ENCODE results near the gene DMTF1.
"Not testable (repeated sequence)": the region's sequence is repeated elsewhere in the genome, so short reads cannot be mapped to it uniquely, and the experiment has no call there.

The DMTF1 gene

DNA sequence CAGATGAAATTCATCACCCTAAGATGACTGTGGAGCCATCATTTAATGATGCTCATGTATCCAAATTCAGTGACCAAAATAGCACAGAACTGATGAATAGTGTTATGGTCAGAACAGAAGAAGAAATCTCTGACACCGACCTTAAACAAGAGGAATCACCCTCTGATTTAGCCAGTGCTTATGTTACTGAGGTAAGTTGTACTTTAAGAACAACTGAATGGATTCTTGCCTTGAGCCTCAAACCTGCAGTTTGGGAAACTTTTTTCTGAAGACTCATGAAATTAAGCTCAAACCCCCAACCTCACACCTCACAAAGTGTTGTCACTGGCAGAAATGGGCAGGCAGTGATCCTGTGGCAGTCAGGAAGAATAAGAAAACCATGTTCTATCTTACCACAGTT is 41.7 kb downstream of the DMTF1 start:
- H3K4me3 ChIP-seq (ENCODE audit: low read depth, low read length) = no peak overlapping the region
- H3K9me3 ChIP-seq (ENCODE audit: control insufficient read depth, low read length) = no peaks in the 10 kb centered on the region
- no peaks in the 10 kb centered on the region for H3K79me2 ChIP-seq
- H3K4me1 ChIP-seq = no peaks in the 10 kb centered on the region
- H3K27me3 ChIP-seq (ENCODE audit: control insufficient read depth, insufficient read depth, low read length) = no peaks in the 10 kb centered on the region
- H3K36me3 ChIP-seq (ENCODE audit: control insufficient read depth, insufficient read depth, low read length) = no peaks in the 10 kb centered on the region
- H3K9ac ChIP-seq = no peak overlapping the region
- H3K4me2 ChIP-seq (ENCODE audit: low read length) = no peak overlapping the region
- TF ChIP-seq, protein P1, sequence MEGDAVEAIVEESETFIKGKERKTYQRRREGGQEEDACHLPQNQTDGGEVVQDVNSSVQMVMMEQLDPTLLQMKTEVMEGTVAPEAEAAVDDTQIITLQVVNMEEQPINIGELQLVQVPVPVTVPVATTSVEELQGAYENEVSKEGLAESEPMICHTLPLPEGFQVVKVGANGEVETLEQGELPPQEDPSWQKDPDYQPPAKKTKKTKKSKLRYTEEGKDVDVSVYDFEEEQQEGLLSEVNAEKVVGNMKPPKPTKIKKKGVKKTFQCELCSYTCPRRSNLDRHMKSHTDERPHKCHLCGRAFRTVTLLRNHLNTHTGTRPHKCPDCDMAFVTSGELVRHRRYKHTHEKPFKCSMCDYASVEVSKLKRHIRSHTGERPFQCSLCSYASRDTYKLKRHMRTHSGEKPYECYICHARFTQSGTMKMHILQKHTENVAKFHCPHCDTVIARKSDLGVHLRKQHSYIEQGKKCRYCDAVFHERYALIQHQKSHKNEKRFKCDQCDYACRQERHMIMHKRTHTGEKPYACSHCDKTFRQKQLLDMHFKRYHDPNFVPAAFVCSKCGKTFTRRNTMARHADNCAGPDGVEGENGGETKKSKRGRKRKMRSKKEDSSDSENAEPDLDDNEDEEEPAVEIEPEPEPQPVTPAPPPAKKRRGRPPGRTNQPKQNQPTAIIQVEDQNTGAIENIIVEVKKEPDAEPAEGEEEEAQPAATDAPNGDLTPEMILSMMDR (IDR thresholded peaks at IDR 0.05) = no peak
- no peak overlapping the region for H3K27ac ChIP-seq
- H2AFZ ChIP-seq = no peak overlapping the region

DNA sequence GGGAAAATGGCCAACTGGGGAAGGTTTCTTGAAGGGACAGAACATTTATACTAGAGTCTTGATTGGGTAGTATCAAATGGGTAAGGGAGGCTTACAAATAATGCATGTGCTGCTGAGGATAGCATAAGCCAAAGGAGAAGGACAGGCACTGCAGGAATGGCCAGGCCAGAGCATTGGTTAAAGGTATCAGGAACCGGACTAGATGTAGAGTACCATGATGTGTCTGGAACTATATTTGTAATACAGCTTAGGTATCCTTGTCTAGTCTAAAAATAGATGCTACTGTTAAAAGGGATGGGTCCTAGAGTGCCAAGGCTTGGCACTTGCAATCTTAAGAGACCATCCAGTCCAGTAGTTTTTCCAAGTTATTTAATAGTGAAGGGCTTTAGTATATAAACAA is 47.0 kb downstream of the DMTF1 start:
- H3K4me1 ChIP-seq = peaks cover 4% of the 10 kb centered on the region
- no peaks in the 10 kb centered on the region for H3K36me3 ChIP-seq (ENCODE audit: control insufficient read depth, insufficient read depth, low read length)
- H3K27me3 ChIP-seq (ENCODE audit: control insufficient read depth, insufficient read depth, low read length) = no peaks in the 10 kb centered on the region
- H2AFZ ChIP-seq = no peak overlapping the region
- no peaks in the 10 kb centered on the region for H3K79me2 ChIP-seq
- peak overlapping the region; percentile 21 for H3K27ac ChIP-seq
- H3K4me2 ChIP-seq (ENCODE audit: low read length) = no peak overlapping the region
- no peak overlapping the region for H3K4me3 ChIP-seq (ENCODE audit: low read depth, low read length)
- no peaks in the 10 kb centered on the region for H3K9me3 ChIP-seq (ENCODE audit: control insufficient read depth, low read length)
- TF ChIP-seq, protein P1 (IDR thresholded peaks at IDR 0.05) = no peak
- no peak overlapping the region for H3K9ac ChIP-seq

DNA sequence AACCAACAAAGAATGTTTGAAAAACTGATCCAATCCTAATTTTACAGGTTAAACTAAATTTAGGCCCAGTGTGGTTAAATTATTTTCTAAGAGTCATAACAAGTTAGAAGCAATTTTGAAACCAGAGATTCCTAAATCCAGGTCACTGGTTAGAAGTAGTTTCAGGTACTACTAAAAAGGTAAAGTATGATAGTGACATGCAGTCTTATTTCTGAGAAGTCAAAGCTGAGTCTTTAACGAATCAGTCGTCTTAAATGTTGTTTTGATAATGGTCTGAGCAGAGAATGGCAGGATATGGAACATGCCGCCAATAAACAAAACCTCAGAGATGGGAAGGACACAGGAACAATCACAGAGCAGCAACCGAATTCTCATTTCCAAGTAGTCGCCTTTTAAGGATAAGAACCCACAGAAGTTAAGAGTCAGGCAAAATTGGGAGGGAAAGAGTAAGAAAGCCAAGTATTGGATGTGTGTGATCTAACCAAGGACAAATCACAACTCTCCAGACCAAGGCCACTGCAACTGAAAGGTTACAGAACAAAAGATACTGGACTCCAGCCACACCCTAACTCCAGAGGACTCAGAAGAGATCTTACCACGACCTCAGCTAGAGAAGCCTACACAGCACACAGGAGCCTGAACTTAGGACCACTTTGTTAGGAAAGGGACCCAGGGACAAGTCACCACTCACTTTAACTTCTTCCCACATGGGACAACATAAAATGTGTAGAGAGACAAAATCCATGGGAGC is 47.6 kb downstream of the DMTF1 start:
- no peak overlapping the region for H2AFZ ChIP-seq
- no peaks in the 10 kb centered on the region for H3K79me2 ChIP-seq
- no peaks in the 10 kb centered on the region for H3K36me3 ChIP-seq (ENCODE audit: control insufficient read depth, insufficient read depth, low read length)
- peaks cover 4% of the 10 kb centered on the region for H3K4me1 ChIP-seq
- no peaks in the 10 kb centered on the region for H3K27me3 ChIP-seq (ENCODE audit: control insufficient read depth, insufficient read depth, low read length)
- TF ChIP-seq, protein P1 (IDR thresholded peaks at IDR 0.05) = no peak
- H3K9me3 ChIP-seq (ENCODE audit: control insufficient read depth, low read length) = no peaks in the 10 kb centered on the region
- no peak overlapping the region for H3K4me2 ChIP-seq (ENCODE audit: low read length)
- no peak overlapping the region for H3K9ac ChIP-seq
- H3K4me3 ChIP-seq (ENCODE audit: low read depth, low read length) = no peak overlapping the region
- H3K27ac ChIP-seq = peak overlapping the region; percentile 33

DNA sequence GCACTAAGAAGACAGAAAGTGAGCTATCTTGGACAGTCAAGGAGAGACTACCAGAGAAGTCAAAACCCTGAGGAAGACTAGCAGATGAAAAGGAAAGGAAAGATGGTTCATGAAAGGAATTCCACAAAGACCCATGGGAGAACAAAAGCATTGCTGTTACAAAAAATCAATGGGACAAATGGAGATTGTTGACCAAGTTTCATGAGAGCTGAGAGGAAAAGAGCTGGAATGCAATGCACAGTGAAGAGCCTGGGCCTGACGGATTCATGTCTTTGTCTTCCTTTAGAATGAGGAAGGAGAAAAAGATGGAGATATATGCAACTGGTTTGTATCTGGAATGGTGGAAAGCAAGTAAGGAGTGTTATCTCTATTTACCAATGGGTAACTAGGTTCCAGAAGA is 50.0 kb downstream of the DMTF1 start:
- Histone ChIP-seq H3K4me2 (ENCODE audit: low read length) (no peak overlapping the region), H3K4me3 (ENCODE audit: low read depth, low read length) (no peak overlapping the region), H3K36me3 (ENCODE audit: control insufficient read depth, insufficient read depth, low read length) (no peaks in the 10 kb centered on the region), H3K27me3 (ENCODE audit: control insufficient read depth, insufficient read depth, low read length) (no peaks in the 10 kb centered on the region), H3K9ac (no peak overlapping the region), H3K79me2 (no peaks in the 10 kb centered on the region), H2AFZ (no peak overlapping the region), H3K27ac (no peak overlapping the region), H3K4me1 (peaks cover 4% of the 10 kb centered on the region), H3K9me3 (ENCODE audit: control insufficient read depth, low read length) (no peaks in the 10 kb centered on the region)
- TF ChIP-seq, protein P1 (IDR thresholded peaks at IDR 0.05) = no peak

DNA sequence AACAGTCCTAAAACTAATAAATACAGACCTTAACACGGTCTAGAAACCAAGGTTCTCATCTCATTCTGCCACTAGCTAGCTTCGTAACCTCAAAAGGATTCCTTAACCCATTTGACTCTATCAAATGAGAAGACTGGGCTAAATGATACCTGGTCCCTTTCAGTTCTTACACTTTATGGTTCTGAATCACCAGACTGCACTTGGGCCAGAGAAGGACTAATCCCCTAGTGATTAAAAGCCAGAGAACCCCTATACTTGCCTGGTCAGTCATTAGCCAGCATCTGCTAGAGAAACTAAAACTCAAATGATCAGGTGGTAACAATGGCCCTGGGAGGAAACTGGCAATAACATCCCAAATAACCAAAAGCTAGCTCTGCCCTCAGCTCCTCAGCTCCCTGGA is 50.5 kb downstream of the DMTF1 start:
- Histone ChIP-seq H3K27ac (no peak overlapping the region), H3K9ac (no peak overlapping the region), H3K4me1 (peaks cover 4% of the 10 kb centered on the region), H3K79me2 (peaks cover under 1% of the 10 kb centered on the region), H3K27me3 (ENCODE audit: control insufficient read depth, insufficient read depth, low read length) (no peaks in the 10 kb centered on the region), H3K36me3 (ENCODE audit: control insufficient read depth, insufficient read depth, low read length) (no peaks in the 10 kb centered on the region), H3K4me3 (ENCODE audit: low read depth, low read length) (no peak overlapping the region), H3K9me3 (ENCODE audit: control insufficient read depth, low read length) (no peaks in the 10 kb centered on the region), H3K4me2 (ENCODE audit: low read length) (no peak overlapping the region), H2AFZ (no peak overlapping the region)
- TF ChIP-seq, protein P1 (IDR thresholded peaks at IDR 0.05) = no peak

DNA sequence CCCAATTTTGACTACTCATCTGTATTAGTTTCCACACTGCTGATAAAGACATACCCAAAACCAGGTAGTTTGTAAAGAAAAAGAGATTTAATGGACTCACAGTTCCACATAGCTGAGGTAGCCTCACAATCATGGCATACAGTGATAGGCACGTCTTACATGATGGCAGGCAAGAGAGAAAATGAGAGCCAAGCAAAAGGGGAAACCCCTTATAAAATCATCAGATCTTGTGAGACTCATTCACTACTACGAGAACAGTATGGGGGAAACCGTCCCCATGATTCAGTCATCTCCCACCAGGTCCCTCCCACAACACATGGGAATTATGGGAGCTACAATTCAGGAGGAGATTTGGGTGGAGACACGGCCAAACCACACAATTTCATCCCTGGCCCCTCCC is 51.7 kb downstream of the DMTF1 start:
- H3K9me3 ChIP-seq (ENCODE audit: control insufficient read depth, low read length); H3K4me3 ChIP-seq (ENCODE audit: low read depth, low read length); H2AFZ ChIP-seq; H3K27ac ChIP-seq; H3K4me1 ChIP-seq; H3K4me2 ChIP-seq (ENCODE audit: low read length); H3K36me3 ChIP-seq (ENCODE audit: control insufficient read depth, insufficient read depth, low read length); H3K27me3 ChIP-seq (ENCODE audit: control insufficient read depth, insufficient read depth, low read length); H3K9ac ChIP-seq; H3K79me2 ChIP-seq: not testable (repeated sequence)
